ENCODE results near the gene COPS7A.

DNA sequence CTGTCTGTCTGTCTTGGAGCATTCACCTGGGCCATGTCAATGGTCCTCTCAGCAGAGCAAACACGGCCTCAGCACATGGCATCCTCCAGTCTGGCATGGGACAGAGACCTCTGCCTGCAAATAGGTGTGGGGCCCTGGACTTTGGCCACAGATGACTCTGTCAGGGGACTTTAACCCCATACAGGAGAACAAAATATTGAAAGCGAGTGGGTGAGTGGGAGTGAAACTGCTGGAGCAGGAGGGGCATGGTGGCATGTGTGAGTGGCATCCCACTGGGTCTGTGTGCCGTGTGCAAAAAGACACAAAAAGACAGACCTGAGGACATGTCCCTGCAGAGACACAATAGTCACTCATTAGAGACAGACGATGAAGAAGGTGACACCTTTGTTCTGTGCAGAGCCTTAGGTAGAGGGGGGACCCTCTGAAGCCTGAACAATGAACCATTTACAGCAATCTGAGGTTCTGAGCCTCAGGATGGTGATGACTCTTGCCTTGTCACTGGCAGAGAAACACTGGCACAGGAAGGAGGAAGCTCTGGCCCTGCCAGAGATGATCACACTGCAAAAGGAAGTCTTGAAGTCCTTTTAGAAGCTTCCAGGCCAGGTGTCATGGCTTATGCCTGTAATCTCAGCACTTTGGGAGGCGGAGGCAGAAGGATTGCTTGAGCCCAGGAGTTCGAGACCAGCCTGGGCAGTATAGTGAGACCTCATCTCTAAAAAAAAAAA, 56.0 kb downstream of the COPS7A start:
- TF ChIP-seq, protein P1, sequence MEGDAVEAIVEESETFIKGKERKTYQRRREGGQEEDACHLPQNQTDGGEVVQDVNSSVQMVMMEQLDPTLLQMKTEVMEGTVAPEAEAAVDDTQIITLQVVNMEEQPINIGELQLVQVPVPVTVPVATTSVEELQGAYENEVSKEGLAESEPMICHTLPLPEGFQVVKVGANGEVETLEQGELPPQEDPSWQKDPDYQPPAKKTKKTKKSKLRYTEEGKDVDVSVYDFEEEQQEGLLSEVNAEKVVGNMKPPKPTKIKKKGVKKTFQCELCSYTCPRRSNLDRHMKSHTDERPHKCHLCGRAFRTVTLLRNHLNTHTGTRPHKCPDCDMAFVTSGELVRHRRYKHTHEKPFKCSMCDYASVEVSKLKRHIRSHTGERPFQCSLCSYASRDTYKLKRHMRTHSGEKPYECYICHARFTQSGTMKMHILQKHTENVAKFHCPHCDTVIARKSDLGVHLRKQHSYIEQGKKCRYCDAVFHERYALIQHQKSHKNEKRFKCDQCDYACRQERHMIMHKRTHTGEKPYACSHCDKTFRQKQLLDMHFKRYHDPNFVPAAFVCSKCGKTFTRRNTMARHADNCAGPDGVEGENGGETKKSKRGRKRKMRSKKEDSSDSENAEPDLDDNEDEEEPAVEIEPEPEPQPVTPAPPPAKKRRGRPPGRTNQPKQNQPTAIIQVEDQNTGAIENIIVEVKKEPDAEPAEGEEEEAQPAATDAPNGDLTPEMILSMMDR (IDR thresholded peaks at IDR 0.05) = no peak
- no peak for TF ChIP-seq POLR2A (IDR thresholded peaks at IDR 0.05)
